BJ (cell line): ENCODE data around the gene TUBGCP4. TPM values are rescaled to one million over a fixed set of nuclear protein-coding genes. Genes with fewer than 3 reads are reported as not detected.

Experiments used
- CTCF ChIA-PET: fragments of 350-600 bp; formaldehyde crosslinking; extraction: SDS; loops from one replicate; lab custom pipeline; 2021; ENCODE audit warnings: antibody characterized with exemption, inconsistent platforms; lab: Yijun Ruan, JAX
- POLR2A ChIA-PET: fragments of 300-600 bp; sonication (Branson Sonifier 250); formaldehyde crosslinking; extraction: SDS; loops from one replicate; lab custom pipeline; 2021; ENCODE audit warnings: antibody characterized with exemption; lab: Charles Lee
- DNase-seq: peaks from one replicate; pipeline ENCODE4 v3.0.0-alpha.2; 2011; ENCODE audit warnings: low read depth
- H3K27me3 ChIP-seq: 2 replicates; pipeline ENCODE4 v1.6.0; 2011; ENCODE audit warnings: low read length; ENCODE audit not compliant: control insufficient read depth, insufficient read depth
- H3K36me3 ChIP-seq: 2 replicates; pipeline ENCODE4 v1.5.1; 2011; ENCODE audit warnings: low read length; ENCODE audit not compliant: control insufficient read depth, insufficient read depth
- H3K4me3 ChIP-seq: 2 replicates; pipeline ENCODE4 v1.5.1; 2011; ENCODE audit warnings: low read depth, mild to moderate bottlenecking, control low read depth, low read length
- polyA minus RNA-seq: library from RNA; depleted of rRNA, polyadenylated mRNA; stranded (reverse); fragments of >200 nt; gene quantifications from 2 replicates; pipeline ENCODE4 v1.2.3, GENCODE V29; 2011; rRNA and poly(A)+ RNA removed
- polyA plus RNA-seq: library from polyadenylated mRNA; depleted of rRNA; stranded (reverse); fragments of >200 nt; gene quantifications from 2 replicates; pipeline ENCODE4 v1.2.3, GENCODE V29; 2011; rRNA removed
- TF ChIP-seq, protein P1 (sequence below): IDR thresholded peaks from 2 replicates; pipeline ENCODE4 v1.5.1; 2011; ENCODE audit warnings: low read depth, mild to moderate bottlenecking, control low read depth, inconsistent platforms, low read length, moderate library complexity; ENCODE audit not compliant: insufficient read depth

Gene TUBGCP4, protein sequence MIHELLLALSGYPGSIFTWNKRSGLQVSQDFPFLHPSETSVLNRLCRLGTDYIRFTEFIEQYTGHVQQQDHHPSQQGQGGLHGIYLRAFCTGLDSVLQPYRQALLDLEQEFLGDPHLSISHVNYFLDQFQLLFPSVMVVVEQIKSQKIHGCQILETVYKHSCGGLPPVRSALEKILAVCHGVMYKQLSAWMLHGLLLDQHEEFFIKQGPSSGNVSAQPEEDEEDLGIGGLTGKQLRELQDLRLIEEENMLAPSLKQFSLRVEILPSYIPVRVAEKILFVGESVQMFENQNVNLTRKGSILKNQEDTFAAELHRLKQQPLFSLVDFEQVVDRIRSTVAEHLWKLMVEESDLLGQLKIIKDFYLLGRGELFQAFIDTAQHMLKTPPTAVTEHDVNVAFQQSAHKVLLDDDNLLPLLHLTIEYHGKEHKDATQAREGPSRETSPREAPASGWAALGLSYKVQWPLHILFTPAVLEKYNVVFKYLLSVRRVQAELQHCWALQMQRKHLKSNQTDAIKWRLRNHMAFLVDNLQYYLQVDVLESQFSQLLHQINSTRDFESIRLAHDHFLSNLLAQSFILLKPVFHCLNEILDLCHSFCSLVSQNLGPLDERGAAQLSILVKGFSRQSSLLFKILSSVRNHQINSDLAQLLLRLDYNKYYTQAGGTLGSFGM
- polyA plus RNA-seq: 10.2 and 10.3 TPM in 2 replicates
- 10.0 and 10.2 TPM in 2 replicates for polyA minus RNA-seq

DNA sequence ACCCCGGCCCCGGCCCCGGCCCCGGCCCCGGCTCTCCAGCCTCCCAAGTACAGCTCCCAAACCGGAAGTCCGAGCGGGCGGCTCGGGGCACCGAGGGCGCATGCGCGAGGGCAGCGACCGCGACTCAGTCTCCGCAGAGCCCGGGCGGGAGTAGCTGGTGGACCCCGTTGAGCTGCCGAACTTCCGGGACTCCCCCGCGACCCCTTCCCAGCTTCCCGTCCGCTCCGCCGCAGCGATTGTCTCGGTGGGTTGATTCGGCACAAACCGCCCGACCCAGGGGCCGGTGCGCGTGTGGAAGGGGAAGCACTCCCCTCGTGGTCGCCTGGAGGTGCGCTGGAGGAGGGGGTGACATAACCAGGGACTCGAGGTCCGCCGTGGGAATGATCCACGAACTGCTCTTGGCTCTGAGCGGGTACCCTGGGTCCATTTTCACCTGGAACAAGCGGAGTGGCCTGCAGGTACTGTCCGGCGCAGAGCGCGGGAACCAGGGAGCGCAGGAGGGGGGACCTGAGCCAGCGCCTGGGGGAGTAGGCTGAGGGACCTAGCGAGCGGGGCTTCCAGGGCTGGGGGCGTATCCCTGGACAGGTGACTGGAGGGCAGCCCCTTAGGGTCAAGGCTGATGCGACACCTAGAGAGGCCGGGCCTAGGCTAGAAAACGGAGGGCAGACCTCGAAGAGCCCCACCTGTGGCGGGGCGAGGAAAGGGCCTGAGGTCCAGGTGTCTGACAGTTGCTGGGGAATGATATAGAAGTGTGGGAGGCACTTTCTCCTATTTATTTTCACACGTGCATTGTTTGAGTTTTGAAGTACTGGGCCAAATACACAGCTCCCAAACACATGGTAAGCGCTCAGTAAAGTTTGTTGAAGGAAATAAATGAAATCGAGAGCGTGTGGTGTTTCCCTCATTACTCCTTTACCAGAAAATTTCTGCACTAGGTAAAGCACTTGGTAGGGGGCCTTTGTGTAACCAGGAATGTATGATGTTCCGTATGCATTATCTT is at the start of gene TUBGCP4, which contains the start of gene ZSCAN29:
TSS of gene TUBGCP4 (plus strand) at position 127 of the 1,000 bp plus-strand sequence. CDS start at position 381, 254 bp downstream.
TSS of gene ZSCAN29 (minus strand) at position 69 of the 1,000 bp plus-strand sequence. CDS start 1,130 bp downstream, outside the sequence.
- H3K27me3 ChIP-seq: no peaks in the 10 kb centered on the region
- POLR2A ChIA-PET: interaction anchor here (0.6 to 0.7 kb wide), 2 partner anchors 139 to 254 kb away, joined by 3 to 6 read pairs; no protein-coding TSS in a partner anchor
- H3K36me3 ChIP-seq: peaks cover 3% of the 10 kb centered on the region
- peak within 1 kb of the TSS; percentile 72 for H3K4me3 ChIP-seq
- DNase-seq: no peak
- CTCF ChIA-PET: interaction anchor here (0.6 to 1.4 kb wide), 5 partner anchors 9 to 37 kb away, joined by 3 to 4 read pairs (median 3); no protein-coding TSS in a partner anchor
- TF ChIP-seq, protein P1, sequence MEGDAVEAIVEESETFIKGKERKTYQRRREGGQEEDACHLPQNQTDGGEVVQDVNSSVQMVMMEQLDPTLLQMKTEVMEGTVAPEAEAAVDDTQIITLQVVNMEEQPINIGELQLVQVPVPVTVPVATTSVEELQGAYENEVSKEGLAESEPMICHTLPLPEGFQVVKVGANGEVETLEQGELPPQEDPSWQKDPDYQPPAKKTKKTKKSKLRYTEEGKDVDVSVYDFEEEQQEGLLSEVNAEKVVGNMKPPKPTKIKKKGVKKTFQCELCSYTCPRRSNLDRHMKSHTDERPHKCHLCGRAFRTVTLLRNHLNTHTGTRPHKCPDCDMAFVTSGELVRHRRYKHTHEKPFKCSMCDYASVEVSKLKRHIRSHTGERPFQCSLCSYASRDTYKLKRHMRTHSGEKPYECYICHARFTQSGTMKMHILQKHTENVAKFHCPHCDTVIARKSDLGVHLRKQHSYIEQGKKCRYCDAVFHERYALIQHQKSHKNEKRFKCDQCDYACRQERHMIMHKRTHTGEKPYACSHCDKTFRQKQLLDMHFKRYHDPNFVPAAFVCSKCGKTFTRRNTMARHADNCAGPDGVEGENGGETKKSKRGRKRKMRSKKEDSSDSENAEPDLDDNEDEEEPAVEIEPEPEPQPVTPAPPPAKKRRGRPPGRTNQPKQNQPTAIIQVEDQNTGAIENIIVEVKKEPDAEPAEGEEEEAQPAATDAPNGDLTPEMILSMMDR: peak; percentile 44

DNA sequence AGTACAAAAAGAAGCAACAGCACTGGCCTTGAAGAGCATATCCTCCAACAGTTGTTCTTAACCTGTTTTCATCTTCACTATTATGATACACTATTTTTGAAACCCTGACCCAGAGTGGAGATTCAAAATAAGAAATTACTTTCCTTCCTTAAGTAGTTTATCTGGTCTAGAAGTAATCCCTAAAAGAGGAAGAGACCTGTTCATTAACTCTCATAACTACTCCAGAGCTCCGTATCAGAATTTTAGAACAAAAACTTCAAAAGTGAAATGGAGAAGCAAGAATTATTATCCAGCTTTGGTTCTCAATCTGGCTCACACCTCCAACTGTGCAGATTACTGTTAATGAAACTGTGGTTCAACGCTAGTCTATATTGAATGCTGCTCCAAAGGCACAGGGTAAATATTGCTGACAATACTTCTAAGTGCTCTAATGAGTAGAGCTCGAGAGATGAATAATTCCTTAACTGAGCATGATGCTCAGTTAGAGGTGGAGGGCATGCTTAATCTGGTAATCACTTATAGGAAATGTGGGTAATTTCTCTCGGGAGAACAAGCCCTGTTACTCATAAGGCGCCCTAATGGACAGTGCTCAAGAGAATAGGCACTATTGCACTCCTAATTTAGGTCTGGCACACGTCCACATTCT is 45.7 kb upstream of the TUBGCP4 start:
- Histone ChIP-seq H3K4me3 (no peak overlapping the region), H3K27me3 (peaks cover 3% of the 10 kb centered on the region; the same call in 1 of the 2 replicates), H3K36me3 (no peaks in the 10 kb centered on the region)
- TF ChIP-seq, protein P1: no peak
- POLR2A ChIA-PET: no interaction called here
- no peak for DNase-seq
- CTCF ChIA-PET: no interaction called here

DNA sequence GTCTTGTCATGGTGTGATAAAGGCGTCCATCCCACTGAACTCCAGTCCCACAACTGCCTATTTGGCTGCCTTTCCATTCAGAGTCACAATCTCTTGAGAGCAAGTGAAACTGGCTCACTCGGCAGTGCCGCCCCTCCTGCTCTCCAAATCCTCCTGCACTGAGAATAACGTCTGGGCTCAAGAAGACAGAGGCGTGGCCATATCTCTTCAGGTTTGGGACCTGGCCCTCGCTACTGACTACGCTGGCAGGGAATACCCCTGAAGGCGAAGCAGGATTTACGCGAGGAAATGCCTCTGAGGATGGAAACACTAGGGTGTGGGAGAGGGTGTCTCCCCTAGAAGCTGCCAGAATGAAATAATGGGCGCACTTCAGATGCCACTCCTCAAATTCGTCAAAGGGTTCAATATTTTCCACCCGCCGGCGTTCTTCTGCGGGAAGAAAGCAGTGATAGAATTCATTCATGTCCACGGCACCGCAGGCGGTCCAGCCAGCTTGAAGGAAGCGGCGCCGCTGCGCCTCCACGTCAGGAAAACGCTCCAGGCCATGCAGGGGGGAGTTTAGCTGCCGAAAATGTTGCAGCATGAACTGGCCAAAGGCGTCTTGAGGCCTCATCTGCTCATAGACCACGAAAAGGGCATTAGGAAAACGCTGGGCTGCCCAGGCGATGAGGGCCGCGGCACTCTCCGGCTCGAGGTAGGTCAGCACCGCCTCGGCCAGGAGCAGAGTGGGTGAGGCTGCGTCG is 41.5 kb upstream of the TUBGCP4 start:
- TF ChIP-seq, protein P1: no peak
- Histone ChIP-seq H3K4me3 (peak overlapping the region; percentile 71), H3K36me3 (no peaks in the 10 kb centered on the region), H3K27me3 (no peaks in the 10 kb centered on the region)
- ChIA-PET CTCF (interaction anchor here (1.1 kb wide), 1 partner anchor 46 kb away, joined by 4 read pairs; no protein-coding TSS in a partner anchor), POLR2A (no interaction called here)
- no peak for DNase-seq

DNA sequence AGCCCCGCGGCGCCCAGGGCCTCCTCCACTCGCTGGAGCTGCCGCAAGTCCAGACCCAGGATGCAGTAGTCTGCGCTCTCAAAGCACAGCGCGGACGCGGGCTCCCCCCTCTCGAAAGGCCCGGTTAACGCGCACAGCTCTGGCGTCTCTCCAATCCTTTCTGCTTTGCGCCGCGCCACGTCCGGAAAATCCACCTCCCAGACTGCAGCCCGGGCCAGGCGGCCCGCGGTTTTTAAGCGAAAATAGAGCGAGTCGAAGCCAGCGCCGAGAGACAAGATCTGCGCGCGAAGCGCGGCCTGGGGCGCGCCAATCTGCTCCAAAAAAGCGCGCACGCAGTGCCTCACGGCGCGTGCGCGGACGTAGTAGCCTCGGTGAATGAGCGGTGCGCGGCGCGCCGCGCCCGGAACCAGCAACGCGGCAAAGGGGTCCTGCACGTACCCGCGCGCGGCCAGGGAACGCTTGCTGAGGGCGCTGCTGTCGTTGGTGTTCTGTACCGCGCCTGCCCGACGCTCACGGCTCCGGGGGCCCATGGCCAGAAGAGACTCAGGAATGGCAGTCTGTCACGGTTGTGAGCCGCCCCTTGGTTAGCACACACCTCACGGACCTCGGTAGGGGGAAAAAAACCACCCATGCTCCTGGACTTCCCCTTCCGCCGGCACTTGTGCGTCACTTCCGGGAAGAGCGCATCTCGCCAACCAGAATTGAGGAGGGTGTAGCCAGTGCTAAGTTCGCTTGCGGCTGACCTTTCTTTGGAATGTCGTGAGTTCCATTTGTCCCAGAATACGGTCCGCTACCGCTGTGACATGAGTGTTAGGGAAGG is 40.7 kb upstream of the TUBGCP4 start, which contains the start of gene LCMT2:
TSS of gene LCMT2 (minus strand) at position 614 of the 820 bp plus-strand sequence. CDS start at position 530, 84 bp downstream.
- CTCF ChIA-PET: interaction anchor here (1.1 kb wide), 1 partner anchor 45 kb away, joined by 4 read pairs; no protein-coding TSS in a partner anchor
- POLR2A ChIA-PET: no interaction called here
- DNase-seq: peak; percentile 67
- TF ChIP-seq, protein P1: no peak
- Histone ChIP-seq H3K36me3 (no peaks in the 10 kb centered on the region), H3K4me3 (peak within 1 kb of the TSS; percentile 71), H3K27me3 (no peaks in the 10 kb centered on the region)
